Measurements from ENCODE around the gene MRPL23.
"Not testable (repeated sequence)": the region's sequence is repeated elsewhere in the genome, so short reads cannot be mapped to it uniquely, and the experiment has no call there.

Gene MRPL23

GRCh38 chr11:1933416-1934334, 13.5 kb upstream of the MRPL23 start:
- no peak for DNase-seq (ENCODE audit: low read depth)

- DNase-seq (ENCODE audit: low read depth) = no peak
Observed at GRCh38 chr11:1934335-1935155, 12.6 kb upstream of the MRPL23 start.

- no peak for DNase-seq (ENCODE audit: low read depth)
Observed at GRCh38 chr11:1935156-1936071, 11.7 kb upstream of the MRPL23 start.

GRCh38 chr11:1936072-1936780, 10.9 kb upstream of the MRPL23 start:
- DNase-seq (ENCODE audit: low read depth) = no peak

- DNase-seq (ENCODE audit: low read depth) = no peak
Observed at GRCh38 chr11:1936781-1937615, 10.1 kb upstream of the MRPL23 start.

GRCh38 chr11:1937616-1938342, 9.4 kb upstream of the MRPL23 start:
- DNase-seq (ENCODE audit: low read depth) = no peak

- DNase-seq (ENCODE audit: low read depth) = no peak
Observed at GRCh38 chr11:1938343-1939005, 8.7 kb upstream of the MRPL23 start.

- DNase-seq (ENCODE audit: low read depth) = no peak
Observed at GRCh38 chr11:1939006-1939625, 8.0 kb upstream of the MRPL23 start.

- not testable (repeated sequence) for DNase-seq (ENCODE audit: low read depth)
Observed at GRCh38 chr11:1939788-1940187, 7.3 kb upstream of the MRPL23 start.

- no peak for DNase-seq (ENCODE audit: low read depth)
Observed at GRCh38 chr11:1942558-1943260, 4.4 kb upstream of the MRPL23 start.

GRCh38 chr11:1943576-1943975, 3.6 kb upstream of the MRPL23 start:
- DNase-seq (ENCODE audit: low read depth) = no peak

GRCh38 chr11:1943977-1944376, 3.2 kb upstream of the MRPL23 start:
- no peak for DNase-seq (ENCODE audit: low read depth)

GRCh38 chr11:1947592-1948237, 583 bp downstream of the MRPL23 start:
- no peak for DNase-seq (ENCODE audit: low read depth)

GRCh38 chr11:1948389-1948788, 1.3 kb downstream of the MRPL23 start:
- no peak for DNase-seq (ENCODE audit: low read depth)

GRCh38 chr11:1949302-1949701, 2.2 kb downstream of the MRPL23 start:
- DNase-seq (ENCODE audit: low read depth) = no peak

- no peak for DNase-seq (ENCODE audit: low read depth)
Observed at GRCh38 chr11:1949922-1950321, 2.8 kb downstream of the MRPL23 start.

- no peak for DNase-seq (ENCODE audit: low read depth)
Observed at GRCh38 chr11:1952806-1953482, 5.8 kb downstream of the MRPL23 start.

Measured in fibroblast of gingiva (primary cell).